Iris pigment epithelial cell (primary cell): Measurements from ENCODE around the gene RPLP2.

Source experiments
- DNase-seq: peaks from one replicate; pipeline ENCODE4 v3.0.0-alpha.2; 2011; ENCODE audit warnings: low read depth

RPLP2 gene

DNA sequence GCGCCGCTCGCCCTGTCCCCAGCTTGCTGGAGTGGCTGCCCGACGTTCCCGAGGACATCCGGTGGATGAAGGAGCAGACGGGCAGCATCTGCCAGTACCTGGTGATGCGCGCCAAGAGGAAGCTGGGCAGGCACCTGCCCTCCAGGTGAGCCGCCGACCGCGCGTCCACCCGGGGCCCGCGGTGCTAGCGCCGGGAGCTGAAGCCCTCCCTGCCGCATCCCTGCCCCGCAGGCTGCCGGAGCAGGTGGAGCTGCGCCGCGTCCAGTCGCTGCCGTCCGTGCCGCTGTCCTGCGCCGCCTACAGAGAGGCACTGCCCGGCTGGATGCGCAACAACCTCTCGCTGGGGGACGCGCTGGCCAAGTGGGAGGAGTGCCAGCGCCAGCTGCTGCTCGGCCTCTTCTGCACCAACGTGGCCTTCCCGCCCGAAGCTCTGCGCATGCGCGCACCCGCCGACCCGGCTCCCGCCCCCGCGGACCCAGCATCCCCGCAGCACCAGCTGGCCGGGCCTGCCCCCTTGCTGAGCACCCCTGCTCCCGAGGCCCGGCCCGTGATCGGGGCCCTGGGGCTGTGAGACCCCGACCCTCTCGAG is 14.6 kb downstream of the RPLP2 start:
- no peak for DNase-seq

DNA sequence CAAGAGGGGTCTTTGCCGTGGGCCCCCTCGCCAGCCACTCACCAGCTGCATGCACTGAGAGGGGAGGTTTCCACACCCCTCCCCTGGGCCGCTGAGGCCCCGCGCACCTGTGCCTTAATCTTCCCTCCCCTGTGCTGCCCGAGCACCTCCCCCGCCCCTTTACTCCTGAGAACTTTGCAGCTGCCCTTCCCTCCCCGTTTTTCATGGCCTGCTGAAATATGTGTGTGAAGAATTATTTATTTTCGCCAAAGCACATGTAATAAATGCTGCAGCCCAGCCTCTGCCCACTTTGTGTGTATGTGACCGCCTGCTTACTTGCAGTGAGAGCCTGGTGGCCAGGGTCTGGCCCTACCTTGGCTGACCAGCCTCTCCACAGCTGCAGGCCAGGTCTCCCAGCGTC is 15.2 kb downstream of the RPLP2 start:
- DNase-seq: no peak

DNA sequence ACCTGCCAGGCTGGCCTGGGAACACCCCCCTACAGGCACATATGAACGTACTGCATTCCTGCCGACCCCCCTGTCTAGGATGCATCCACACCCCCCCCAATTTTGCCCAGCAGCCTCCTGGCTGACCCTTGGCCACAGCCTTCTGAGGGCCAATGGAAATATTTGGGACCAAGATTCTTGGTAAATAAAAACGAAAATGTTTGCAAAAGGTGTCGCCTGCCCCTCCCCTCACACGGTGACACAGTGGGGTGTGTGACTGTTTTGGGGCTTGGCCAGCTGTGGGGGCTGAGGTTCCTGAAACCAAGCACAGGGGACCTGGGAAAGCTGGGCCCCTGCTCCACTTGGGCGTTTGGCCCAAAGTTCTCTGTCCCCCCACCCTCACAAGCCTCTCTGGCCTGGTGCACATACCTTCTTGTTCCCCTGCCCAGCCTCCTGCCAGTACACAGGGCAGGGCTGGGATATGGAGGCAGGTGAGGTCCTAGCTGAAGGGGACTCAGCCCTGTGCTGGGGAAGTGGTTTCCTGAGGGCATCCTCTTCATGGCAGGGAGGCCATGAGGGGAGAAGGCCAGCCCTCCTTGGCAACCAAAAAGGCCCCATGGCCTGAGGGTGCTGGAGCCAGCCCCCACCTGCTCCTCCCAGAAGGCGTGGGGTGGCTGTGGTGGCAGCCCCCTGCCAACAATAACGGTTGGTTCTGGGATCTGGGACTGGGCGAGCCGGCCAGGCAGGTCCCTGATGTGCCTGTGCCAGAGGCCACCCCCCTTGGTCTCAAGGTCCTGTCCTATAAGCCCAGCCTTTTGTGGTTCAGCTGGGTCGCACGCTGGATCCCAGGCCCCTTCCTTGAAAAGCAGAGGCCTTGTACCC is 15.8 kb downstream of the RPLP2 start:
- DNase-seq: no peak

DNA sequence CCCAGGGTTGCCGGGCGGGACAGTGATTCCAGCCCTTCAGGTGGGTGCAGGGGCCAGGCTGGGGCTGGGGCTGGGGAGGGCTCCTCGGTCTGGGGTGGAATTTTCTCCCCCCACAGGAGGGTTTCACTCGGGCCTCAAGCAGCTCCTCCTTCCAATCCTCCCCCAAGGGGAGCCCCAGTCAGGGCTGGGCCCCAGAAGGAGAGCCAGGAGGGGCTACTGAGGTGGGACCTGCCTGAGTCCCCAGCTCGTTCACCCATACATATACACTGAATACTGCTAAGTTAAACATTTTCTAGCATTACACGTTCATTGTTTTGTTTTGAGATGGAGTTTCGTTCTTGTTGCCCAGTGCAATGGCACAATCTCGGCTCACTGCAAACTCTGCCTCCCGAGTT is 16.5 kb downstream of the RPLP2 start:
- no peak for DNase-seq

DNA sequence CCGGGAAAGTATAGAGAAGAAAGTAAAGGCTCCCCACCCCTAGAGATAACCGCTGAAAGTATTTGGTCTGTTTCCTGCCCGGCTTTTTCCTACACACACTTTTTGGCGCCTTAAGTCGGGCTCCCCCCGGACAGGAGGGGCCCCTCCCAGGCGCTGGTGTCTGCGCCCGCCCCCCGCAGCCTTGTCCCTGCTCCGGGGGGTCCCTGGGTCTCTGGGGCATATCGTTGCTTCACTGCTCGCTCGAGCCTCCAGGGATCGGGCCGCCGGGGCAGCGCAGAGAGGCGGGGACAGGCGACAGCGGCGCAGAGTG is 17.0 kb downstream of the RPLP2 start:
- no peak for DNase-seq

DNA sequence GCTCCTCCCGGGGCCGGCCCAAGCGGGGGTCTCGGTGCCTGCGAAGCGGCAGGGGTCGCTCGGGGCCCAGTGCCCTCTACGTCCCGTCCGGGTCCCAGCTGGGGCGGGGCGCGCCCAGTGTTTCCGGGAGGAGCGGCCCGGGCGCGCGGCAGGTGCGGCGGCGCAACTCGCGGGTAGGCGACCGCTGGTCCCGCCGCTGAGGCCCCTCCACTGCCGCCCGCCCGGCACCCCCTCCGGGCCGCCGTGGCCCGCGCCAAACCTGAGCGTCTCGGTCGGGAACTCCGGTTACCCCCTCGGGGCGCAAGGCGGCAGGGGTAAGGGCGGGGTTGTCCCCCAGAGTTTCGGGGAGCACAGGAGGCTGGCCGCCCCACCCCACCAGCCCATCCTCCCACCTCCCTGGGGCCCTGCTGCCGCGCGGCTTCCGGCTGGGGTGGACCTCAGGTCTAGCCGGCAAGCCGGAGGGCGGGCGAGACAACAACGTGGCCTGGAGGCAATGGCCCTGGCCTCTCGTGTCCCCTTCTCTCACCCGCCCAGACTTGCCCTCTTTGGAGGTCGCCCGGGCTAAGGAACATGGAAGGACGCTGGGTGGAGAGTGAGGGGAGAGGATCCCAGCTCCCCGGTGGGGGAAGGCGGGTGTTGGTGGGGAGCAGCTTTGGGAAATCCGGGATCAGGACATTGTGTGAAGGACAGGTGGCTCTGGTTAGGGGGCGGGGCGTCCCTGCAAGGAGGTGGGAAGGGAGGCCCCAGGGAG is 17.6 kb downstream of the RPLP2 start:
- no peak for DNase-seq

DNA sequence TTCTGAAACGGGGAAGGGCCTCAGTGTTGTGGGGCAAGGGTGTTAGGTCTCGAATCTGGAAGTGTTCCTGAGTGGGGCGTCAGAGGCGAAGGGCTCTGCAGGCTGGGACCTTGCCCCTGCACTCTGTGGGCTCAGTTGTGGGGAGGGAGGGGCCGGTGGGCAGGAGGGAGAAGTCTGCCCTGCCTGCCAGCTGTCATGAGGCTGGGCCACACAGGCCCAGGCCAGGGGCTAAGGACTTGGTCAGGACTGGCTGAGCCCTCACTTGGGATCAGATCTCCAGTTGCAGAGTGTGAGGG is 18.1 kb downstream of the RPLP2 start, which contains the start of gene CRACR2B:
CRACR2B (plus strand) TSS at position 23 of the 296 bp plus-strand sequence. CDS start 689 bp downstream, outside the sequence.
- no peak for DNase-seq

DNA sequence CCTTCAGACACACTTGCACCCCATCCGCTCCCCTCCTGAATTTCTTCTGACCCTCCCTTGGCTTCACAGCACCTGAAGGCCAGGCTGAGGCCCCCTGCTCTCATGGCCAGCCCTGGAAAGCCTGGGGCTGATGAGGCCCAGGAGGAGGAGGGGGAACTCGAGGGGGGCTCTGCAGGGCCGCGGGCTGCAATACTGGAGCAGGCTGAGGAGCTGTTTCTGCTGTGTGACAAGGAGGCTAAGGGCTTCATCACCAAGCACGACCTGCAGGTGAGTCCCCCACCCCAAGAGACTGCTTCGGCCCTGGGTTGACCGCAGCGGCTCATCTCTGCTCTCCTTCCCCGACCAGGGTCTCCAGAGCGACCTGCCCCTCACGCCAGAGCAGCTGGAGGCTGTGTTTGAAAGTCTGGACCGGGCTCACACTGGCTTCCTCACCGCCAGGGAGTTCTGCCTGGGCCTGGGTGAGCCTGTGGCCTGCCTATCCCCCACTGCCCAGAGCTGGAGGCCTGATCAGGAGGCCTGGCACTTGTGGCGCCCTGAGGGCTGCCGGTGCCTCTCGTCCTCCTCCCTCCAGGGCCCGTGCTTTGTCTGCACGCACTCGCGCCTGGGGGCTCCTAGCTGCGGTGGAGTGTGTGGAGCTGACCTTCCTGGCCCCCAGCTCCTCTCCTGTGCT is 18.9 kb downstream of the RPLP2 start:
- DNase-seq: no peak

DNA sequence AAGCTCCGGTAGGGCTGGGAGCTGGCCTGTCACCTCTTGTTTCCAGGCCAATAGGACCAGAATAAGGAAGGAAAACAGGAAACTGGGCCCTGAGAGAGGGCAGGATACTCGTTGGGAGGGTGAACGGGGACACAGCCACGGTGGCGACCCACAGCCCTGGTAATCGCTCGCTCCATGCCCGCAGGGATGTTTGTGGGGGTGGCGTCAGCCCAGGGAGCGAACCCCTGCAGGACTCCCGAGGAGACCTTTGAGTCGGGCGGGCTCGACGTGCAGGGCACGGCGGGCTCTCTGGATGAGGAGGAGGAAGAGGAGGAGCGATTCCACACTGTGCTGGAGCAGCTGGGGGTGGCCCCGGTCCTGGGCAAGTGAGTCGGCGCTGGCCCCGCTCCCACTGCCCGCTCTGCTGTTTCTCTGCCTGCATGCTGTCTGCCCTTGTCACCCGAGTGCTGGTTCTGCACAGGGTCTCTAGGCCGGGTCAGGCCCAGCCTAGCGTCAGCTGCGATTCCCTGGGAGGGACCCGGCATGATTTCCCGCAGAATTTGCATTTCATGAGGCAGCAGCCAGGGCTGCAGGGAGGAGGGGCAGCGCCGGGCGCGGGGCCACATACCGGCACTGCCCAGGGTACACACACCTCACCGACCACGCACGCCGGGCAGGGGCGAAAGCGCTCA is 19.5 kb downstream of the RPLP2 start:
- no peak for DNase-seq

DNA sequence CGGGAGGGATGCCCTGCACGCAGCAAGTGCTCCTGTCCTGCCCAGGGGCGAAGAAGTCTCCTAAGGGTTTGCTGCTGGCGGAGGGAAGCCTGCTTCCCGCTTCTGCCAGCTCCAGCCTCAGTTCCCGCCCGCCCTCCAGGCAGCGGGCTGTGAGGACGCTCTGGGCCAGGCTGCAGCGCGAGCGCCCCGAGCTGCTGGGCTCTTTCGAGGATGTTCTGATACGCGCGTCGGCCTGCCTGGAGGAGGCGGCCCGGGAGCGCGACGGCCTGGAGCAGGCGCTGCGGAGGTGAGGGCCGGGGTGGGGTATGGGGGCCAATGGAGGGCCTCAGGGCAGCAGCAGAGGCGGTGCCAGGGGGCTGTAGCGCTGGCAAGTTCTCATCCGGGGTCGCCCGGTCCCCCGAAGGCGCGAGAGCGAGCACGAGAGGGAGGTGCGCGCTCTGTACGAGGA is 20.1 kb downstream of the RPLP2 start:
- no peak for DNase-seq

DNA sequence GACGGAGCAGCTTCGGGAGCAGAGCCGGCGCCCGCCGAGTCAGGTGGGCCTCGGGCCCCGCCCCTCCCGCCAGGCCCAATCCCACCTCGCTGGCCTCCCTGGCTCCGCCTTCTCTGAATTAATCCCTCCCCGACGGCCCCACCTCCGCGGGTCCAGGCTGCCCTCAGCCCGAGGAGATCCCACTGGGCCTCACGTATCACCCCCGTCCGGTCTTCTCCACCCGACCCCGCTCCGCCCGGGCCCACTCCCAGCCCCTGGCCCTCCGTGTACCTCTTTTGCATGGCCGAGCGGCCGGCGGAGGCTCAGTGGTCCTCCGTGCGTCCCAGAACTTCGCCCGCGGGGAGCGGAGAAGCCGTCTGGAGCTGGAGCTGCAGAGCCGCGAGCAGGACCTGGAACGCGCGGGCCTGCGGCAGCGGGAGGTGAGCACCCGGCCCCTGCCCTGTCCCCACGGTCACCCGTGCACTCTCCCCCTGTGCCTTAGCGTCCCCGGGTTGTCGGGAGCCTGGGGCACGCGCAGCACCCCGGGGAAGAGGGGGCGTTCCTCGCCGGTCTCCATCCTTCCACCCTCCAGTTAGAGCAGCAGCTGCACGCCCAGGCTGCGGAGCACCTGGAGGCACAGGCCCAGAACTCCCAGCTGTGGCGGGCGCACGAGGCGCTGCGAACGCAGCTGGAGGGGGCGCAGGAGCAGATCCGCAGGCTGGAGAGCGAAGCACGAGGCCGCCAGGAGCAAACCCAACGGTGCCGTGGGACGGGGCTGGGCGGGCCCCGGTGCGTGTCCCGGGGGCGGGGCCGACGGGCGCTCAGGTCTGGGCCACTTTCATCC is 20.7 kb downstream of the RPLP2 start:
- DNase-seq: peak; percentile 70

DNA sequence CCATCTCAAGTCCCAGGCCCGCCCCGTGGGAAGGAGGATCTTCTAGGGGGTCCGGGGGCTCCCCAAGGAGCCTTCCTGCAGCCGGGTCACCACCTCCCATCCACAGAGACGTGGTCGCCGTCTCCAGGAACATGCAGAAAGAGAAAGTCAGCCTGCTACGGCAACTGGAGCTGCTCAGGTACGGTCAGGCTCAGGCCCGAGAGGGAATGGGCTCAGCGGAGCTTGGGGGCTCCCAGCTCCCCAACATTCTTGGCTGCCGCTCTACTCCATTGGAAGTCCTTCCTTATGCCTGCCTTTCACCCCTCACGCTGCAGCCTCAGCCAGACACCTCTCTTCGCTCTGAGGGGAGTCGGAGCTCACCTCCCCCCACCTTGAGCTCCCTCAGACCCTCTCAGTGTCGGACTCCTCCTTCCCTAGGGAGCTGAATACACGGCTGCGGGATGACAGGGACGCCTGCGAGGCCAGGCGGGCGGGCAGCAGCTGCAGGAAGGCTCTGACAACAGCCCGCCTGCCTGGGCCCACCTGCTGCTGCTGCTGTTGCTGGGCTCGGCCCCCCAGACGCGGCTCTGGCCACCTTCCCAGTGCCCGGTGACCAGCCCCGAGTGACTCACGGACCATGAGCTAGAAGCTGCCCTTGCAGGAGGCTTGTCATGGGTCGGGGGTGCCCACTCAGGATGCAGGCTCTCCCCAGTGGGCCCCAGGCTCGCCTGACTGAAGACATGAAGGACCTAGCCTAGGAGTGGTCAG is 21.5 kb downstream of the RPLP2 start:
- DNase-seq: no peak

DNA sequence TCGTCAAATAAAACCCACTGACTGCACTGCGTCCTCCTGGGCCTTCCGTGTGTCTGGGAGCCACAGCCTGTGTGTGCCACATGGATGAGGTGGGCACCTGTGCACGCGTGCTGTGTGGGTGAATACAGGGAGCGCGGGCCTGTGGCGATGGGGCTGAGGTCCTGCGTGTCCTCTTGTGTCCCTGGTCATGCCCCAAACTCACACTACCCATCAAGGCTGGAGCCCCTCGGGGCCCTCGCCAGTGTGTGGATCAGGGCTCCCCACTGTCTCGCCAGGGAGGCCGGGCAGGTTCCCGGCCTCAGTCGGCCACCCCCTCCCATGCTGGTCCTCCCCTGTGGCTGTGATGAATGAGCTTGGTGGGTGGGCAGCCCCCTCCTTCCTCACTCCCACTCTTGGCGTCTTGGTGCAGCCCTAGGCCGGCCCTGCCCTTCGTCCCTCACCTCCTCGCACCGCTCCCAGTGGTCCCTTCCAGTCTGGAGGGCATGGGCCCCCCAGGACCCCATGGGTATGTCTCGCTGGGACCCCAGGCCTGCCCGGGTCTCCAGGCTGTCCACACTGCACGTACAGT is 22.3 kb downstream of the RPLP2 start:
- DNase-seq: no peak

DNA sequence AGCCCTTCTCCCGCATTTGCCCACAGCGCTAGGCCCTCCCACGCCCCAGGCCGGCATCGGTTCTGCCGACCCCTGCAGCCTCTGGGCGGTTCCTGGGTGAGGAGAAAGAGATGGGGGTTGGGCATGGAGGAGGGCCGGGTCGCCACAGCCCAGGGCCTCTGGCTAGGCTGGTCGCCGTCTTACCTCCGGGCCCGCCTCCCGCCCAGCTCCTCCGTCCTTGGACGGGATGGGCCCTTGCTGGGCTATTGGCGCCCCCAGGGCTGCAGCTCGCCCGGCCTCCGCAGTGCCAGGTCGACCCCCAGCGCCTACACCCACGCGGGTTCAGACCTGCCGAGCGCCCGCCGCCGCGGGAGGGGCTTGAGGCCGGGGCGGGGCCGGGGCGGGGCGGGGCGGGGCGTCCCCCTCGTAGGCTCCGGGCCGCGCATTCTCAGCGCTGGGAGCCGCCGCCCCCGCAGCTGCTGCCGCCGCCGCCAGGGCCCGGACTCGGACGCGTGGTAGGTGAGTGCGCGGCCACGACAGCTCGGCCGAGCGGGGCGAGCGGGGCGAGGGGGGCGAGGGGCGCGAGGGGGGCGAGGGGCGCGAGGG is 22.9 kb downstream of the RPLP2 start, which contains the start of gene CD151:
CD151 (plus strand) TSS at position 424 of the 585 bp plus-strand sequence. CDS start 3,118 bp downstream, outside the sequence.
- DNase-seq: peak; percentile 57

DNA sequence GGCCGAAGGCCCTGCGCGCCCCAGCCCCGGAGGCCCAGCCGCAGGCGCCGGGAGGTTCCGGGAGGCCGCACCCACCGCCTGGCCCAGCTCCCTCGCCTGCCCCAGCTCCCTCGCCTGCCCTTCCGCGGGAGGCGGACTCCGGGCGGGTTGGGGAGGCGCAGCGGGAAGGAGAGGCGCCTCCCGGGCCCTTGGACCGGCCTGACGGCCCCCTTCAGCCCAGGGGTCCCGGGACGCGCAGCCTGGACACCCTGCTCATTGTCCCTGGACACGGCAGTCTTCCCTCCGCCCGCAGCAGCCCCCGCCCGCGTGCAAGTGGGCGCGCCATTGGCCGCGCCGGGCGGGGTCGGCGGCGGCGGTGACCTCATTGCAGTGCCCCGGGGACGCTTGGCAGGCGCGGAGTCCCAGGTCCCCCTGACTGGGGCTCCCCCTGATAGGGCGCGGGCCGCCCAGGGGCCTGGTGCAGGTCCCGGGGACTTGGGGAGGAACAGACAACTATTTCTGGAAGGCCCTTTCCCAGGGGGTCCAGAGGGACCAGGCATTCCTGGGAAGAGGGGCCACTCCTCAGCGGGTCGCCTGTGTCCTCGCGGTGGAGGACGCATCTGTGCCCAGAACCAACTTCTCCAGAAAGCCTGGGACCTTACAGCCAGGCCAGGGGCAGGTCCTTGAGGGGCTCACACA is 23.5 kb downstream of the RPLP2 start:
- DNase-seq: no peak

DNA sequence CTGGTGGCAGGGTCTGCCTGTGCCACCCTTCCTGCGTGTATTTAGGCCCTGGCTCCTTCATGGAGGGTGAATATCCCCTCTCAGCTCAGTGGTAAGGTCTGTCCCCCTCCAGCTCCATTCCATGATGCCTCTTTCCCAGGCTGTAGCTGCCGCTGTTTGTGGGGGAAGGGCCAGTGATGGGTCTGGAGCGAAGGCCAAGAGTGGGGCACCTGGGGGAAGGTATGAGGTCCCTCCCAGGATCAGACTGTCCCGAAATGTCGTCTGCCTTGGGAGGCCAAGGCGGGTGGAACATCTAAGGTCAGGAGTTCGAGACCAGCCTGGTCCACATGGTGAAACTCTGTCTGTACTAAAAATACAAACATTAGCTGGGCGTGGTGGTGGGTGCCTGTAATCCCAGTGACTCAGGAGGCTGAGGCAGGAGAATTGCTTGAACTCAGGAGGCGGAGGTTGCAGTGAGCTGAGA is 24.1 kb downstream of the RPLP2 start:
- DNase-seq: no peak

DNA sequence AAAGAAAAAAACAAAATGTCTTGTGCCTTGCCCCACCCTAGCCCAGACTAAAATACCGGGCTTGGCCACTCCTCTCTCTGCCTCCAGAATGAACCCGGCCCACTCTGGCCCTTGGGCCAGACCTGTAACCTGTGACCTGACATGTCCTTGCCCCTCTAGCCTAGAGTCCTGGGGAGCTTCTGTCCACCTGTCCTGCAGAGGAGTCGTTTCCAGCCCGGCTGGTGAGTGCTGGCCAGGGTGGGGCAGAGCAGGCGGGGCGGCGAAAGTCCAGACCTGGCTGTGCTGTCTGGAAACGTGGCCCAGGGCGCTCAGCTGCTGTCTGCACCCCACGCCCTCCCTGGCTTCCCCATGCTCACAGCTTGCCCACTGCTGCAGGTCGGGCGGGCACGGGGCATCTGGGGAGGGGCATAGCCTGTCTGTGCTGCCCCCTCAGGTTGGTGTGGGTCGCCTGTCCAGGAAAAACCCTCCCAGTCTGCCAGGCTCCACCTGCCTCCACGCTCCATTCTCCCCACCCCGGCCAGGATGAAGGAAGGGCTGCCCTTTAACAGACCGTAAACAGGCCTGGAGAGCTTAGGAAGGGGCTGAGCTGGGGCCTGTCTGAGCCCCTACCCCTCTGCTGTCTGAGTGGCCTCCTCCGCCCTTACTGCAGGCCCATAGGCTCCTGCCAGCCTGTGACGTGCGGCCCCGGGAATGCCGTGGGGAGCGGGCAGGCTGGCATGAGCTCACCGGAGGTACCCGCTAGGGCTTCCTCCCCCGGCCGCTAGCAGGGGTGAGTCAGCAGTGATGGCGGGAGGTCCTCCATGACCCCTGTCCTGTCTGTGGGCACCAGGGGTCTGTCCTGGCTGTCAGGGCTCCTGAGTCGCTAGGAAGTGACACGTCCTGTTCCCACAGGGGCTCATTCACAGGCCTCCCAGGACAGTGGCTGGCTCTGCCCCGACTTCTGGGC is 24.9 kb downstream of the RPLP2 start:
- peak; percentile 67 for DNase-seq

DNA sequence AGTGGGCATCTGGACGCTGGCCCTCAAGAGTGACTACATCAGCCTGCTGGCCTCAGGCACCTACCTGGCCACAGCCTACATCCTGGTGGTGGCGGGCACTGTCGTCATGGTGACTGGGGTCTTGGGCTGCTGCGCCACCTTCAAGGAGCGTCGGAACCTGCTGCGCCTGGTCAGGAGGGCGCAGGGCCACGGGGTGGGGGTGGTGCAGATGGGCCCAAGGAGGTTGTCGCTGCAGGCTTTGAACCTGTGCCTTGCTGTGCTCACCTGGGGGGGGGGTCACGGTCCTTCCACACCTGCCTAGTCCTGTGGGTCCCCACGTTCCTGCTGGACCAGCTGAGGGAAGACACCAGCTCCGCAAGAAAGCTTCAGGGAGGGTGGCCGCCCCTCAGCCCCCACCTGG is 26.5 kb downstream of the RPLP2 start:
- no peak for DNase-seq
